Measurements from ENCODE around the gene ZACN.
"Not testable (repeated sequence)": the region's sequence is repeated elsewhere in the genome, so short reads cannot be mapped to it uniquely, and the experiment has no call there.

ZACN gene

GRCh38 chr17:76078860-76079534 is at the start of gene ZACN:
Gene ZACN (plus strand): TSS chr17:76079182. CDS start chr17:76079265, 83 bp downstream.
- no peak for DNase-seq

- DNase-seq, result no peak
These were observed 46.8 kb upstream of the ZACN start for GRCh38 chr17:76032073-76032779.

- no peak for DNase-seq
These were observed 46.2 kb upstream of the ZACN start for GRCh38 chr17:76032780-76033108.

DNA sequence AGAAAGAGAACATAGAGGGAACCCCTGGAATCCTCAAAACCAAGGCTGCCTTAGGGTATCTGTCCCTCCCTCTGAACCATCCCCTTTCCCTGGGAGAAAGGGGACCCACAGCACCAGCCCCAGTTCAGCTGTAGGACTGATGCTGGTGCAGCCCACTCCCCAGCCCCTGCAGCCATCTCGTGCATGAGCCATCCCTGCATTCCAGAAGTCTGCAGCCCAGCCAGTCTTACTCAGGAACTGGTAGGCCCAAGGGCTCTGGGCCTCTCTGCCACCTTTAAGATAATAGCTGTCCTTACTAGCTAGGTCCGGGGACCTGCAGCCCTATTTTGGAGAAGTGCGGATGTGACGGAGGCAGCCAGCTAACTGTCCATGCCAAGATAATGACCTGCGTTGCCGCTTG is 45.8 kb upstream of the ZACN start:
- DNase-seq, result no peak

DNA sequence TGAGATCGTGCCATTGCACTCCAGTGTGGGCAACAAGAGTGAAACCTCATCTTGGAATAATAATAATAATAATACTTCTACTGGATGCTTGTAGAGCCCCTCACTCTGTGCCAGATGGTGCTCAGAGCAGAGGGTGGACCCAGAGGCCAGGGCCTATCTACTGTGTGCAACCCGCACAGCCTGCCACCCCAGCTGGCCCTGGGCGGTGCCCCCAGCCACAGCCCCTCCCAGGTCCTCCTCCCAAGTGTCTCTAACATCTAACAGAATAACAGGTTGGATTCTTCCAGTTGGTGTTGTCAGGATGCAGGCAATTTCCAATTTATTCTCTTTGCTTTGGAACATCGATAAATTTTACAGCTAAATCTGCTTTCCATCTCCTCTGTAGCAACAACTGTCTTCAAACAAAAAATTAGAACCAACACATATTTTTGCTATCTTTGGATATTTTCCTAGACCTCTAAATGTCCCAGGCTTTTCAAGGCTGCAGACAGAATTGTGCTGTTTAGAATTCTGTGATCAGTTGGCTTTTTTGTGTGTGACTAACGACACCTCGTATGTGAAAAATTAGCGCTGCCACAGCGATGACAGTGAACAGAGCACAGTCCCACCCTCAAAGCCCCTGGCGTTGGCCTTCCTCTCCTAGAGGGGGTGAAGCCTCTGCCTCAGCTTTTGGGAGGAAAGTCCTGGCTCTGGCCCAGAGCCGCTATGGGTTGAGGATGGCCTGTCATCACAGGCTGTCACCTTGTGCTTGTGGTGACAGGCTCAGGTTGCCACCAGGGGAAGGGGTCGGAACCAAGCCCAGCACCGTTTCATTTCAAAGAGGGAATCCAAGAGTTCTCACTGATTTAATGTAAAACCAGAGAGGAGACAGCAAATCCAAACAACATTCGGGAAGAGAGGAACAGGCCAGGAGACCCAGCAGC is 44.3 kb upstream of the ZACN start:
- DNase-seq, result no peak

DNA sequence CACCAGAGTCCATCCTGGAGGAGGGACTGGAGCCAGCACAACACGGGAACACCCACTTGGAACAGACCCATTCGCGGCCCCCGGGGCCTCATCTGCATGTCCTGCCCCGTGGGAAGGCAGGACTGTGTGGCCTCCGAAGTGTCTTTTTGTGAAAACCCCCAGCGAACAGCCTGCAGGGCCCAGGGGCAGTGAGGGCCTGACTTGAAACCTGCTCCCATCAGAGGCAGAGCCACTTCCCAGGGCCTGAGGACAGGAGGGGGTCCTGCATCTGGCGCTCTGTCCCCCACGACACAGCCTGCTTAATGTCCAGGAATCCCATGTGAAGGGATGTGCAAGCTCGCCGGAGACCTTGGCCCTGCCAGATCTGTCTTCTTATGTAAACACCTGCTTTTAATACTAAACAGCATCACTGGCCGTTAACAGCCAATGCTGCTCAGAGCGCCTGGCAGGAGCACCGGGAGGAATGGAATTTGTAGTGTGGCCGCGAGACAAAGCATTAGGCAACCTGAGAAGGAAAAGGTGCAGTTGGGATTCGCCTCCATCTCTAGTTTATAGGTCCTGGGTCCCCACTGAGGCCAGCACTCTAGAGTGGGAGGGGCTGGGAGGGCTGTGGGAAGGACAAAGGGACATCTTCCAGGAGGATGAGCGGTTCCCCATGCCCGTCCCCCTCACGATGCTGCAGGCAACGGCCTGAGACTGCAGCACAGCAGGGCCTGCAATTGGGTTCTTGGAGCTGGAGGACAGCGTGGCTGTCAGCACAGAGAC is 42.3 kb upstream of the ZACN start:
- DNase-seq, result no peak

- no peak for DNase-seq
These were observed 40.9 kb upstream of the ZACN start for GRCh38 chr17:76038050-76038449.

GRCh38 chr17:76039121-76039520 is 39.9 kb upstream of the ZACN start:
- DNase-seq, result no peak

- no peak for DNase-seq
These were observed 38.6 kb upstream of the ZACN start for GRCh38 chr17:76040376-76040775.

DNA sequence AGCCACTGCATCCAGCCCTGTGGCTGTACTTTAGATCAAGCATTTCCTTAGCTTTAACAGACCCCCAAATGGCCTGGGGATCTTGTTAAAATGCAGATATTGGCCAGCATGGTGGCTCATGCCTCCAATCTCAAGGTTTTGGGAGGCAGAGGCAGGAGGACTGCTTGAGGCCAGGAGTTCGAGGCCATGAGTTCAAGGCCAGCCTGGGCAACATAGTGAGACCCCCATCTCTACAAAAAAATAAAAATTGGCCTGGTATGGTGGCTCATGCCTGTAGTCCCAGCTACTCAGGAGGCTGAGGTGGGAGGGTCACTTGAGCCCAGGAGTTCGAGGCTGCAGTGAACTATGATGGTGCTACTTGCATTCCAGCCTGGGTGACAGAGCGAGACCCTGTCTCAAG is 36.1 kb upstream of the ZACN start:
- DNase-seq, result not testable (repeated sequence)

DNA sequence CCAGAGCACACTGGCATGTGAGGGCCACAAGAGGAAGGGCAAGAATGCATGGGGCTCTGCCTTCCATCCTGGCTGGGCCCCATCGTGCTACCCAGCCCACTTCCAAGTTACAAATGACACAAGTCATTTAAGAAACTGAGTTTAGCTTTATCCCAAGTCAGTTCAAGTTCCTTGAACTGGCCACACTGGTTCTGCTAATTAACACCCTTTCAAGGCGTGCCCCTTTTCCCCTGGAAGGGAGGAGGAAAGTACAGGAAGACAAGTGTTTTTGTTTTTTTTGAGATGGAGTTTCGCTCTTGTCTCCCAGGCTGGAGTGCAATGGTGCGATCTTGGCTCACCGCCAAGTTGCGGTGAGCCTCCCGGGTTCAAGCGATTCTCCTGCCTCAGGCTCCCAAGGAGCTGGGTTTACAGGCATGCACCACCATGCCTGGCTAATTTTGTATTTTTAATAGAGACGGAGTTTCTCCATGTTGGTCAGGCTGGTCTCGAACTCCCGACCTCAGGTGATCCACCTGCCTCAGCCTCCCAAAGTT is 34.4 kb upstream of the ZACN start:
- not testable (repeated sequence) for DNase-seq

- no peak for DNase-seq
These were observed 32.9 kb upstream of the ZACN start for GRCh38 chr17:76046064-76046463.

DNA sequence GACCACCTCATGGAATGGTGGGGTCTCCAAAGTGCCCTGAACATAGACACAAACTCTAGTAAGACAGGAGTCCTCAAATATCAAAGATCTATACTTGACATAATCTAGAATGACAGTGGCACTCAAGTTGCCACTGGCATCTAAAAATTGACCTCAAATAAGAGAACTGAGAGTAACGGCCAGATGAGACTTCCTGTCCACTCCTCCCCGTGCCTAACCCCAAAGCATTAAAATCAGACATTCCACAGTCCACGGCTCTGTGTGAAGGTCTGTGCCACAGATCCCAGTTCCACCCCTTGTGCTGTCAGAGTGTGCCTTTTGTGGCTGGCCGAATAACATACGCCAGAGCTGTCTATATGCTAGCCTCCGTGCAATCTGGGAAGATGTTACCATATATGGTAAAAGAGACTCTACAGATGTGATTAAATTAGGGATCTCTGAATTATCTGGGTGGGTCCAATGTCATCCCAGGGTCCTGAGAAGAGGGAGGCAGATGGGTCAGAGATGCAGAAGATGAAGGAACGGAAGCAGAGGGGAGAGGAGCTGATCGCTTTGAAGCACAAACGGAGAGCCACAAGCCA is 30.9 kb upstream of the ZACN start:
- DNase-seq, result no peak

GRCh38 chr17:76048711-76049110 is 30.3 kb upstream of the ZACN start:
- DNase-seq, result no peak

- DNase-seq, result no peak
These were observed 29.7 kb upstream of the ZACN start for GRCh38 chr17:76049239-76049638.

GRCh38 chr17:76049836-76050537 is 29.0 kb upstream of the ZACN start:
- DNase-seq, result no peak

DNA sequence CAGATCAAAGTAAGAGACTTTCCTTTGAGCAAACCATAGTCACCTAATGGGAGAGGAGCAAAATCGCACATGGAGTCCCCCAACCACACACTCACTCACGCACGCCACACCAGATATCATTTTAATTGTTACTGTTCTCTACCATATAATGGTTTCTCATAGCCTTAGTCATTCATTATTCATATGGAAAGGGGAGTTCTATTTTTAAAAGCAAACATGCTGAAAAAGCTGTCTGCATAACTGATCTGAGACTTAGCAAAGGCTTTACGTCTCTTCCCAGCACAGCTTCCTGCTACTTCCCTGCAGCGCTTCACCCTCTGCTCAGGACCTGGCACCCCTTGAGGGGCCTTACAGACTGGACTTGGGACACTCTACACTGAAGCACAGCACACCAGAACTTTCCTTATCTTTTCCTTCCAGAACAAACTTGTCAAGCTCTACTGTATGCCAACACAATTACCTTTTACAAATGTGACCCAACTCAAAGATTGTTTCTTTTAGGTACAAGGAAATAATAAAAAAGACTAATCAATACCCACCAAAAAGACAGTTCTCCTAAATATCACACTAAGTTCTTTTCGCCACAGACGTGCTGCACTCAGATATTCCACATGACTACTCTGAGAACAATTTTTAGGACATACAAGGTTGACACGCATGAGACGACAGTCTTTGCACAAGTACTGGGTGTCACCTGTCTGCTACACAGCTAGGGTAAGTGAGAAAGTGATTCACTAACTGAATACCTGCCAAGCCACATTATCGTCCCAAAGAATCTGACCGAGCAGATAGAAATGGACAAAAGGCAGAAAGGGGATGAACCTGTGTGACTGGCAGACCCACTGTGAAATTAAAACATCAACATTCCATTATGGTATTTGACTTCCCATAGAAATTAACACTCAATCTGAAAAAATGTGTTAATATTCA is 28.2 kb upstream of the ZACN start:
- no peak for DNase-seq

- DNase-seq, result no peak
These were observed 27.4 kb upstream of the ZACN start for GRCh38 chr17:76051561-76051960.

DNA sequence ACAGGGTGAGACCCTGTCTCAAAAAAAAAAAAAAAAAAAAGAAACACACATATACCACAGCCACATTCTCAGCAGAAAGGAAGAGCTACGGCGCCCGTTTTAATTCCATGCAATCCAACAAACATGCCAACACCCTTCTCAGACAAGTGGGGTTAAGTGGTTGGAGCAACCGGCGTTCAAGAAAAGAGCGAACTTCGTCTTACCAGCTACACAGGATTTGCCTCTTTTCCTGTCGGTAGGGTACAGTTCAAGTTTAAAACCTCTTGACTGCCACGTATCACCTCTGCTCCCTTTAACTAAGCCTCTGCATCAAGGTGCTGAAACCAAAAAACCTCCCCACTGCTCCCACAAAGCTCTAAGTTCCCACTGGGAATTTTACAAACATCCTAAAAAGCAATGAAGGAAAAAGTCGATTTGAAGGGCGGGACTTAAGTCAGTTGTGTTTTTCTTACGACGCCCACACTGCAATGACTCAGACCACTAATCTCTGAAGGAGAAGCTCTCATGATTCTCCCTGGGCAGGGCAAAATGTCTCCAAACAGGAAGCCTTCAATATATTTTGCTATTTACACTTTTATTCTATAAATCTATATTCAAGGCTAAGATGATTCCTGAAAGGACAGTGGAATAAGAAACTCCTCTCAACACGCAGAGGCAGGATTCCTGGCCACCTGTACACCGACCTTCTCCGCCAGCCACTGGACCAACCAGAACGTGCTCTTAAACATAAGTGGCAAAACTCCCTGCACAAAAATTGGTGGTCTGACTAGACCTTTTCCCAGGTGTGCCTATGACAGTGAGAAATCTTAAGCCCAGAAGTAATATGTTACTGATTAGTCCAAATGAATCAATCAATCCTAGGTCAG is 25.5 kb upstream of the ZACN start:
- no peak for DNase-seq

- DNase-seq, result no peak
These were observed 24.9 kb upstream of the ZACN start for GRCh38 chr17:76054112-76054476.
